ENCODE data around the gene KIAA1217. TPM values are rescaled to one million over a fixed set of nuclear protein-coding genes. Genes with fewer than 3 reads are reported as not detected.

The KIAA1217 gene
- polyA plus RNA-seq, 1 of the 3 experiments (the other 2 are of a cell fraction): 7.2 TPM

GRCh38 chr10:24237801-24238395, 29.0 kb downstream of the KIAA1217 start:
- Histone ChIP-seq H3K9me2 (no peaks in the 10 kb centered on the region), H3F3A (replicated peaks; ENCODE audit: insufficient read depth) (no peaks in the 10 kb centered on the region), H3K36me3 (replicated peaks in 1 of 2; ENCODE audit: control insufficient read depth in 1 of 2, insufficient read depth in 2 of 2, low read length in 1 of 2) (no peaks in the 10 kb centered on the region), H2AFZ (ENCODE audit: low read depth) (no peak overlapping the region), H3K4me3 (ENCODE audit: low read depth in 2 of 2, low read length in 1 of 2) (no peak overlapping the region), H4K20me1 (ENCODE audit: insufficient read depth) (no peaks in the 10 kb centered on the region), H3K79me2 (ENCODE audit: insufficient read depth) (no peaks in the 10 kb centered on the region), H3K4me2 (no peak overlapping the region), H3K27me3 (ENCODE audit: insufficient read depth) (no peaks in the 10 kb centered on the region), H3K4me1 (ENCODE audit: control insufficient read depth in 1 of 2, insufficient read depth in 2 of 2, low read depth in 1 of 2, low read length in 1 of 2) (peaks cover 0 to 13% of the 10 kb centered on the region in 2 experiments; a peak in 2 of 4 replicates), H3K27ac (ENCODE audit: low read depth in 2 of 2, low read length in 1 of 2) (no peak overlapping the region), H3K9ac (no peak overlapping the region), H3K9me3 (no peaks in the 10 kb centered on the region)
- POLR2A ChIA-PET: no interaction called here
- no peak for TF ChIP-seq MAX (IDR thresholded peaks at IDR 0.05; ENCODE audit: low read depth)
- TF ChIP-seq EZH2phosphoT487 (IDR thresholded peaks at IDR 0.05; ENCODE audit: borderline replicate concordance, low read depth): no peak
- TF ChIP-seq FOXM1 (IDR thresholded peaks at IDR 0.05; ENCODE audit: low read depth): no peak
- TF ChIP-seq IRF3 (IDR thresholded peaks at IDR 0.05; ENCODE audit: low read depth, low read length): no peak
- TF ChIP-seq POLR2AphosphoS5 (IDR thresholded peaks at IDR 0.05; ENCODE audit: low read depth, low read length): no peak
- no peak for TF ChIP-seq REST (IDR thresholded peaks at IDR 0.05; ENCODE audit: low read depth, low read length)
- TF ChIP-seq GATA2 (CRISPR knock-in tag; IDR thresholded peaks at IDR 0.05): no peak
- TF ChIP-seq FOXJ3 (CRISPR knock-in tag; IDR thresholded peaks at IDR 0.05): no peak
- no peak for TF ChIP-seq RFX5 (IDR thresholded peaks at IDR 0.05; ENCODE audit: low read length)
- TF ChIP-seq ELF1 (IDR thresholded peaks at IDR 0.05): no peak
- TF ChIP-seq RAD21 (IDR thresholded peaks at IDR 0.05; ENCODE audit: low read length): no peak
- TF ChIP-seq USF2 (IDR thresholded peaks at IDR 0.05; ENCODE audit: borderline replicate concordance, low read depth, low read length): no peak
- no peak for TF ChIP-seq TCF12 (IDR thresholded peaks at IDR 0.05)
- TF ChIP-seq NRF1 (IDR thresholded peaks at IDR 0.05; ENCODE audit: low read depth, low read length): no peak
- WGBS (ENCODE audit: low lambda C conversion rate): 84% methylated on average over 9 of the region's 9 CpGs
- CTCF ChIA-PET: interaction anchor here (1.1 kb wide), 1 partner anchor 320 kb away, joined by 3 read pairs; no protein-coding TSS in a partner anchor
- no peak for DNase-seq
